H1 (cell line): ENCODE results near the gene PLEKHO1.

Source experiments
- EP300 ChIP-seq, 2 experiments: IDR thresholded peaks; 1 replicate in 1 of 2; 2 replicates in 1 of 2; pipeline ENCODE4 v1.6.1; 2011 to 2012; ENCODE audit warnings: low read depth in 2 of 2, low read length in 2 of 2, mild to moderate bottlenecking in 2 of 2, borderline replicate concordance in 1 of 2, inconsistent platforms in 1 of 2, moderate library complexity in 1 of 2
- JUND ChIP-seq: IDR thresholded peaks from 2 replicates; pipeline ENCODE4 v1.6.1; 2011; ENCODE audit warnings: mild to moderate bottlenecking, improper control_type of control experiment, low read length
- TF ChIP-seq, protein P1 (sequence below), 3 experiments: IDR thresholded peaks; 1 replicate in 2 of 3; 2 replicates in 1 of 3; pipeline versions ENCODE4 v1.5.1 to v1.6.1; 2011; ENCODE audit warnings: low read length in 3 of 3, mild to moderate bottlenecking in 3 of 3, inconsistent platforms in 2 of 3, low read depth in 1 of 3, moderate library complexity in 1 of 3; ENCODE audit not compliant: insufficient read depth in 1 of 3; ENCODE audit errors: control extremely low read depth in 1 of 3

GRCh38 chr1:150102986-150103385, 46.7 kb upstream of the PLEKHO1 start:
- TF ChIP-seq EP300 (IDR thresholded peaks at IDR 0.05; ENCODE audit: borderline replicate concordance in 1 of 2, low read depth in 2 of 2, low read length in 2 of 2), result no peak
- TF ChIP-seq, protein P1, sequence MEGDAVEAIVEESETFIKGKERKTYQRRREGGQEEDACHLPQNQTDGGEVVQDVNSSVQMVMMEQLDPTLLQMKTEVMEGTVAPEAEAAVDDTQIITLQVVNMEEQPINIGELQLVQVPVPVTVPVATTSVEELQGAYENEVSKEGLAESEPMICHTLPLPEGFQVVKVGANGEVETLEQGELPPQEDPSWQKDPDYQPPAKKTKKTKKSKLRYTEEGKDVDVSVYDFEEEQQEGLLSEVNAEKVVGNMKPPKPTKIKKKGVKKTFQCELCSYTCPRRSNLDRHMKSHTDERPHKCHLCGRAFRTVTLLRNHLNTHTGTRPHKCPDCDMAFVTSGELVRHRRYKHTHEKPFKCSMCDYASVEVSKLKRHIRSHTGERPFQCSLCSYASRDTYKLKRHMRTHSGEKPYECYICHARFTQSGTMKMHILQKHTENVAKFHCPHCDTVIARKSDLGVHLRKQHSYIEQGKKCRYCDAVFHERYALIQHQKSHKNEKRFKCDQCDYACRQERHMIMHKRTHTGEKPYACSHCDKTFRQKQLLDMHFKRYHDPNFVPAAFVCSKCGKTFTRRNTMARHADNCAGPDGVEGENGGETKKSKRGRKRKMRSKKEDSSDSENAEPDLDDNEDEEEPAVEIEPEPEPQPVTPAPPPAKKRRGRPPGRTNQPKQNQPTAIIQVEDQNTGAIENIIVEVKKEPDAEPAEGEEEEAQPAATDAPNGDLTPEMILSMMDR (IDR thresholded peaks at IDR 0.05; ENCODE audit: control extremely low read depth in 1 of 3, insufficient read depth in 1 of 3, low read depth in 1 of 3, low read length in 3 of 3), result no peak
- no peak for TF ChIP-seq JUND
